HEK293T (cell line): ENCODE results near the gene NOC2L.

ENCODE experiments used
- ARNT ChIP-seq: fragments of 450-650 bp; IDR thresholded peaks from 2 replicates; pipeline ENCODE4 v1.6.1; 2017; ENCODE audit warnings: mild to moderate bottlenecking
- BHLHE40 ChIP-seq: fragments of 450-650 bp; IDR thresholded peaks from 2 replicates; pipeline ENCODE4 v1.6.1; 2016; ENCODE audit warnings: mild to moderate bottlenecking, moderate library complexity, borderline replicate concordance
- ELF4 ChIP-seq: fragments of 450-650 bp; IDR thresholded peaks from 2 replicates; pipeline ENCODE4 v1.6.1; 2017; ENCODE audit warnings: antibody characterized with exemption
- FOXA1 ChIP-seq: fragments of 450-650 bp; IDR thresholded peaks from 2 replicates; pipeline ENCODE4 v1.6.1; 2016; ENCODE audit warnings: mild to moderate bottlenecking
- FOXK2 ChIP-seq: fragments of 450-650 bp; IDR thresholded peaks from 2 replicates; pipeline ENCODE4 v1.6.1; 2016; ENCODE audit warnings: mild to moderate bottlenecking
- FOXM1 ChIP-seq: fragments of 450-650 bp; IDR thresholded peaks from 2 replicates; pipeline ENCODE4 v1.6.1; 2017; ENCODE audit warnings: mild to moderate bottlenecking, borderline replicate concordance
- L3MBTL2 ChIP-seq: fragments of 450-650 bp; conservative IDR thresholded peaks from 2 replicates; pipeline ENCODE4 v1.6.1; 2016; ENCODE audit warnings: mild to moderate bottlenecking
- NFRKB ChIP-seq: fragments of 450-650 bp; IDR thresholded peaks from 2 replicates; pipeline ENCODE4 v1.6.1; 2016; ENCODE audit warnings: mild to moderate bottlenecking, moderate library complexity
- PKNOX1 ChIP-seq: fragments of 450-650 bp; IDR thresholded peaks from 2 replicates; pipeline ENCODE4 v1.6.1; 2016
- SP1 ChIP-seq: fragments of 450-650 bp; IDR thresholded peaks from 2 replicates; pipeline ENCODE4 v1.6.1; 2017
- SUZ12 ChIP-seq: fragments of 450-650 bp; IDR thresholded peaks from 2 replicates; pipeline ENCODE4 v1.6.1; 2016; ENCODE audit warnings: mild to moderate bottlenecking
- TARDBP ChIP-seq: fragments of 450-650 bp; IDR thresholded peaks from 2 replicates; pipeline ENCODE4 v1.6.1; 2016
- ZNF384 ChIP-seq: fragments of 450-650 bp; IDR thresholded peaks from 2 replicates; pipeline ENCODE4 v1.6.1; 2016

- TF ChIP-seq FOXM1: no peak
- no peak for TF ChIP-seq FOXA1
- no peak for TF ChIP-seq ELF4
- TF ChIP-seq L3MBTL2: no peak
- no peak for TF ChIP-seq ZNF384
- TF ChIP-seq ARNT: no peak
- no peak for TF ChIP-seq SP1
- TF ChIP-seq FOXK2: no peak
- no peak for TF ChIP-seq BHLHE40
- TF ChIP-seq TARDBP: no peak
- no peak for TF ChIP-seq SUZ12
- no peak for TF ChIP-seq PKNOX1
- TF ChIP-seq NFRKB: no peak
Measured at GRCh38 chr1:923991-924655, 34.9 kb downstream of the NOC2L start.
